Lower leg skin (tissue), 4 donors: ENCODE measurements around the gene GRIN3A. TPM values are rescaled to one million over a fixed set of nuclear protein-coding genes. Genes with fewer than 3 reads are reported as not detected.

Experiments
- DNase-seq, 2 donors: peaks; one replicate each; pipeline ENCODE4 v3.0.0-alpha.2; 2019; ENCODE audit warnings: low spot score in 2 of 2
- H3K4me3 ChIP-seq: fragments of 200-600 bp; sonication (generic); 2 replicates; pipeline ENCODE4 v1.5.1; 2017; ENCODE audit warnings: mild to moderate bottlenecking, low read depth; ENCODE audit not compliant: poor library complexity, severe bottlenecking
- POLR2A ChIP-seq, 2 donors: fragments of 450-650 bp; IDR thresholded peaks; one replicate each; pipeline ENCODE4 v1.6.1; 2016 to 2017; ENCODE audit warnings: antibody characterized with exemption in 2 of 2, mild to moderate bottlenecking in 1 of 2, moderate library complexity in 1 of 2
- WGBS, 2 donors: methylation state at CpG; one replicate each; pipeline ENCODE4 v1.1.5; 2018; 5-methylcytosine and 5-hydroxymethylcytosine counted together
- intact Hi-C: fragments of 100-400 bp; cut with DNase I; formaldehyde crosslinking; loops from one replicate; pipeline ENCODE4 v1.15.0; 2023; ENCODE audit warnings: low total_unique reads
- total RNA-seq, 4 donors: library from RNA; depleted of rRNA; stranded (reverse); fragments of >200 nt; gene quantifications; one replicate each; pipeline ENCODE4 v1.1.0, GENCODE V29; 2016
- TF ChIP-seq, protein P1 (sequence below), 3 donors: fragments of 450-650 bp; IDR thresholded peaks; one replicate each; pipeline ENCODE4 v1.5.1; 2016; ENCODE audit warnings: antibody characterized with exemption in 3 of 3, mild to moderate bottlenecking in 3 of 3, moderate library complexity in 2 of 3

The GRIN3A gene
- total RNA-seq, 4 donors from 2014 or later: not detected

DNA sequence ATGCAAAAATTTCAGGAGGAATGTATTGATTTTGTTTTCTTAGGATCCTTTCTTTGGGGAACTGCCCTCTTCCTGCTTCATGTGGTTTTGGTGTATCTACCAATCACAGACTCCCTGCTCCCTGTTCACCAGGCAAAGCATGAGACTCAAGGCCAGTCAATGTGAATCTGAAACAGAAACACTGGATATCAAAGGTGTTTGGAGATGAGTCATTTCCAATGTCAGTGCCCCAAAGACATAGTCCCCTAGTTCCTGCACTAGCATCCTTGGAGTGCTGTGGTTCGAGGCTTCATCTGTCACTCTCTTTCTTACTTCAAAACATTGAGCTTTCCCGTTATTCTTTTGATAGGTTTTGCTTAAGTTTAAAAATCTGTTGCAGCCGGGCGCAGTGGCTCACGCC lies 151.8 kb downstream of the GRIN3A start:
- no peak overlapping the region for H3K4me3 ChIP-seq
- intact Hi-C loops: no loop called here
- DNase-seq: no peak
- no peak for TF ChIP-seq POLR2A (IDR thresholded peaks at IDR 0.05)
- TF ChIP-seq, protein P1, sequence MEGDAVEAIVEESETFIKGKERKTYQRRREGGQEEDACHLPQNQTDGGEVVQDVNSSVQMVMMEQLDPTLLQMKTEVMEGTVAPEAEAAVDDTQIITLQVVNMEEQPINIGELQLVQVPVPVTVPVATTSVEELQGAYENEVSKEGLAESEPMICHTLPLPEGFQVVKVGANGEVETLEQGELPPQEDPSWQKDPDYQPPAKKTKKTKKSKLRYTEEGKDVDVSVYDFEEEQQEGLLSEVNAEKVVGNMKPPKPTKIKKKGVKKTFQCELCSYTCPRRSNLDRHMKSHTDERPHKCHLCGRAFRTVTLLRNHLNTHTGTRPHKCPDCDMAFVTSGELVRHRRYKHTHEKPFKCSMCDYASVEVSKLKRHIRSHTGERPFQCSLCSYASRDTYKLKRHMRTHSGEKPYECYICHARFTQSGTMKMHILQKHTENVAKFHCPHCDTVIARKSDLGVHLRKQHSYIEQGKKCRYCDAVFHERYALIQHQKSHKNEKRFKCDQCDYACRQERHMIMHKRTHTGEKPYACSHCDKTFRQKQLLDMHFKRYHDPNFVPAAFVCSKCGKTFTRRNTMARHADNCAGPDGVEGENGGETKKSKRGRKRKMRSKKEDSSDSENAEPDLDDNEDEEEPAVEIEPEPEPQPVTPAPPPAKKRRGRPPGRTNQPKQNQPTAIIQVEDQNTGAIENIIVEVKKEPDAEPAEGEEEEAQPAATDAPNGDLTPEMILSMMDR (IDR thresholded peaks at IDR 0.05): no peak
- whole genome bisulfite sequencing, 2 donors: 90 to 94% methylated on average over 5 of the region's 5 CpGs

GRCh38 chr9:101585740-101586139 lies 152.7 kb downstream of the GRIN3A start:
- DNase-seq: no peak
- intact Hi-C loops: no loop called here
- WGBS, 2 donors: 57 to 87% methylated on average over 3 of the region's 3 CpGs
- no peak overlapping the region for H3K4me3 ChIP-seq
- TF ChIP-seq, protein P1 (IDR thresholded peaks at IDR 0.05): no peak
- TF ChIP-seq POLR2A (IDR thresholded peaks at IDR 0.05): no peak

DNA sequence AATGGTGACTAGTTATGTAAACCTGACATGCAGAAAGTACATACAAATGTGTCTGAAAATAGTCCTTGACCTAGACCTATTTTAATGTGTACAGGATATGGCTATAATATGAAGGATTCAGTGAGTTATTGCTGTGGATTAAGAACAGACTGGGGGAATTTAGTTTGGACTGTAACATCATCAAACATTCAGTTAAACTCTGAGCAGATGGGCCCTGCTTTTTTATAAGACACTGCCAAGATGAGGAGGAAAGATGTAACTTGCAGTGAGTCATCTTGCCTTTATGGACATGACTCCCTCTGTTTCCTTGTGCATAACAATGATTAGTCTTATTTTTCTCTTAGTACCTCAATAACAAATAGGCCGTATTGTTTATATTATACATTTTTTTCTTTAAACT lies 155.9 kb downstream of the GRIN3A start:
- WGBS, 2 donors: 43 to 54% methylated on average over 1 of the region's 1 CpG
- intact Hi-C loops: no loop called here
- TF ChIP-seq, protein P1 (IDR thresholded peaks at IDR 0.05): no peak
- no peak for TF ChIP-seq POLR2A (IDR thresholded peaks at IDR 0.05)
- H3K4me3 ChIP-seq: no peak overlapping the region
- no peak for DNase-seq

- H3K4me3 ChIP-seq: no peak overlapping the region
- 72 to 77% methylated on average over 6 of the region's 6 CpGs for WGBS, 2 donors
- intact Hi-C loops: no loop called here
- DNase-seq: no peak
- no peak for TF ChIP-seq POLR2A (IDR thresholded peaks at IDR 0.05)
- TF ChIP-seq, protein P1 (IDR thresholded peaks at IDR 0.05): no peak
These were observed 158.5 kb downstream of the GRIN3A start for GRCh38 chr9:101579711-101580545.

GRCh38 chr9:101578378-101578777 lies 160.1 kb downstream of the GRIN3A start:
- TF ChIP-seq POLR2A (IDR thresholded peaks at IDR 0.05): no peak
- TF ChIP-seq, protein P1 (IDR thresholded peaks at IDR 0.05): no peak
- H3K4me3 ChIP-seq: no peak overlapping the region
- WGBS, 2 donors: 59 to 75% methylated on average over 3 of the region's 3 CpGs
- no peak for DNase-seq
- intact Hi-C loops: no loop called here
